ENCODE results near the gene ATRNL1.

Gene ATRNL1

GRCh38 chr10:115059301-115059898 lies 33.8 kb upstream of the ATRNL1 start:
- Histone ChIP-seq H3K4me3 (ENCODE audit: low read length) (no peak overlapping the region), H3K9me3 (ENCODE audit: control insufficient read depth, insufficient read depth, low read length) (no peaks in the 10 kb centered on the region), H3K27ac (ENCODE audit: low read depth, low read length) (no peak overlapping the region), H3K4me2 (ENCODE audit: low read length) (no peak overlapping the region), H3K27me3 (ENCODE audit: control insufficient read depth, low read length) (peaks cover 3% of the 10 kb centered on the region; the same call in 1 of the 2 replicates), H3K36me3 (ENCODE audit: control insufficient read depth, low read length) (no peaks in the 10 kb centered on the region), H4K20me1 (ENCODE audit: control insufficient read depth, insufficient read depth, low read depth, low read length) (no peaks in the 10 kb centered on the region), H3K4me1 (ENCODE audit: control insufficient read depth, low read length) (peaks cover 9% of the 10 kb centered on the region), H3K79me2 (ENCODE audit: control insufficient read depth, low read length) (no peaks in the 10 kb centered on the region), H3K9me2 (replicated peaks; ENCODE audit: control insufficient read depth, low read length) (no peaks in the 10 kb centered on the region), H3F3A (ENCODE audit: control insufficient read depth, insufficient read depth) (no peaks in the 10 kb centered on the region)
- TF ChIP-seq CTCF (IDR thresholded peaks at IDR 0.05; ENCODE audit: low read depth, low read length, poor library complexity, severe bottlenecking): no peak
- TF ChIP-seq EZH2phosphoT487 (IDR thresholded peaks at IDR 0.05; ENCODE audit: borderline replicate concordance, low read length): no peak

GRCh38 chr10:115063701-115064658 lies 29.2 kb upstream of the ATRNL1 start:
- Histone ChIP-seq H3K4me1 (ENCODE audit: control insufficient read depth, low read length) (peaks cover 10% of the 10 kb centered on the region), H3K79me2 (ENCODE audit: control insufficient read depth, low read length) (no peaks in the 10 kb centered on the region), H3K27me3 (ENCODE audit: control insufficient read depth, low read length) (peaks cover 4% of the 10 kb centered on the region; the same call in 1 of the 2 replicates), H3K4me2 (ENCODE audit: low read length) (peak overlapping the region; percentile 31; the same call in 1 of the 2 replicates), H4K20me1 (ENCODE audit: control insufficient read depth, insufficient read depth, low read depth, low read length) (no peaks in the 10 kb centered on the region), H3K9me3 (ENCODE audit: control insufficient read depth, insufficient read depth, low read length) (no peaks in the 10 kb centered on the region), H3K36me3 (ENCODE audit: control insufficient read depth, low read length) (no peaks in the 10 kb centered on the region), H3K4me3 (ENCODE audit: low read length) (no peak overlapping the region), H3K9me2 (replicated peaks; ENCODE audit: control insufficient read depth, low read length) (no peaks in the 10 kb centered on the region), H3K27ac (ENCODE audit: low read depth, low read length) (no peak overlapping the region), H3F3A (ENCODE audit: control insufficient read depth, insufficient read depth) (no peaks in the 10 kb centered on the region)
- TF ChIP-seq CTCF (IDR thresholded peaks at IDR 0.05; ENCODE audit: low read depth, low read length, poor library complexity, severe bottlenecking) (no peak), EZH2phosphoT487 (IDR thresholded peaks at IDR 0.05; ENCODE audit: borderline replicate concordance, low read length) (no peak)

- Histone ChIP-seq H3F3A (ENCODE audit: control insufficient read depth, insufficient read depth) (no peaks in the 10 kb centered on the region), H3K4me3 (ENCODE audit: low read length) (no peak overlapping the region), H4K20me1 (ENCODE audit: control insufficient read depth, insufficient read depth, low read depth, low read length) (no peaks in the 10 kb centered on the region), H3K27me3 (ENCODE audit: control insufficient read depth, low read length) (peaks cover 4% of the 10 kb centered on the region; the same call in 1 of the 2 replicates), H3K27ac (ENCODE audit: low read depth, low read length) (no peak overlapping the region), H3K4me2 (ENCODE audit: low read length) (no peak overlapping the region), H3K4me1 (ENCODE audit: control insufficient read depth, low read length) (peaks cover 10% of the 10 kb centered on the region), H3K9me3 (ENCODE audit: control insufficient read depth, insufficient read depth, low read length) (no peaks in the 10 kb centered on the region), H3K79me2 (ENCODE audit: control insufficient read depth, low read length) (no peaks in the 10 kb centered on the region), H3K9me2 (replicated peaks; ENCODE audit: control insufficient read depth, low read length) (no peaks in the 10 kb centered on the region), H3K36me3 (ENCODE audit: control insufficient read depth, low read length) (no peaks in the 10 kb centered on the region)
- TF ChIP-seq CTCF (IDR thresholded peaks at IDR 0.05; ENCODE audit: low read depth, low read length, poor library complexity, severe bottlenecking) (no peak), EZH2phosphoT487 (IDR thresholded peaks at IDR 0.05; ENCODE audit: borderline replicate concordance, low read length) (no peak)
Observed at GRCh38 chr10:115065801-115066200, 27.4 kb upstream of the ATRNL1 start.

All from DOHH2 (cell line).